Inferior parietal cortex (tissue), 1 donor: ENCODE measurements around the gene PLXNC1.

Experiments
- DNase-seq: peaks from one replicate; pipeline ENCODE4 v3.0.0-alpha.2; 2016; ENCODE audit errors: extremely low spot score

The PLXNC1 gene

DNA sequence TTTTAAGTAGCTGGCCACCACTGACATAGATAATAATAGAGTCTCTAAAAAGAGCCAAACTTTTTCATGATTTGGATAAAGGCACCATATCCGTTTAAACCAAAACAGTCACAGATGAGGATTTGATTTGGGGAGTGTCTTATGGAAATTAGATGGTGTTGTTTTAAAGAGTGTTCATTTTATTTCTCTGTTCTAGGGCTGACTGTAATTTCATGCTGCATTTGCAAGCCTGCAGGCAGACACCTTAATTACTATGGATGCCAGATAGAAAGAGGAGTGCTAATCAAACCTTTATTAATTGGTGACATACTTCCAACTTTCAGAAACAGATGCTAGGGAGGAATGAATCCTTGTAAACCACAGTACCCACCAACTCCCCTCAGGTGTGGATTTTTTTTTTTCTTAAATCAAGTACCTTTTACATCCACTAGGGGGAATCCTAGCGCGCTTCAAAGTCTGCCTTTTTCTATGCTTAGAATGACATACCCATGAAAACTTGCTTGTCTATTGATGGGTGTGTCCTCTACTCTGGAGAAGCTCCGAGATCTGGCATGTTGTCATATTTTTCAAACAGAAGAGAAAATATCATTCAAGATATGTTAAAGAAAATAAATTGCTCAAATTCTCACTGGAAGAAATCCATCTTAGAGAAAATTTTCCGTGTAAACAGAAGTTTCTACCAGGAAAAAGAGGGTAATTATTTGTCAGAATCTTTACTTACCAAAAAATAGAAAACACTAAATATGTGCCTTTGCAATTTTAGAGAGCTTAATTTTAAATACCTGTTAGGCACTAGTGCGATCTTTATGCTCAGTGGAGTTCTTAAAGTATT, 14.2 kb upstream of the PLXNC1 start:
- DNase-seq, result peak; percentile 58

DNA sequence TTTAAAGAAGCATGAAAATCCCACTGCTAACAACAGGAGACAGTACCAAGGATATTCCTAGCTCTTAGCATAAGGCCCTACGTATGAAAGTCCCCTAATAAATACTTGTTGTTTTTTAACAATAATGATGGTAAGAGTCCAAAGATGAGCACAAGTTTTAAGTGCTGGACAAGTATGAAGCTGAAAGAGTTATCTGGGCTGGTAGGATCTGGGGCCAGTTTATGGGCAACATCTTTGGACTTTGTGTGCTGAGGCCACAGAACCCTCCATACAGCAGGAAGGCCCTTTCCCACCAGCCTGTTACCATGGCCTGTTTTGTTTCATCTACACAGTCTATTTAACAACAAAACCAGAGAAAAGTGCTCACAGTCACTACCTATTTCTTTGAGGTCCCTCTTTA, 12.5 kb upstream of the PLXNC1 start:
- no peak for DNase-seq

DNA sequence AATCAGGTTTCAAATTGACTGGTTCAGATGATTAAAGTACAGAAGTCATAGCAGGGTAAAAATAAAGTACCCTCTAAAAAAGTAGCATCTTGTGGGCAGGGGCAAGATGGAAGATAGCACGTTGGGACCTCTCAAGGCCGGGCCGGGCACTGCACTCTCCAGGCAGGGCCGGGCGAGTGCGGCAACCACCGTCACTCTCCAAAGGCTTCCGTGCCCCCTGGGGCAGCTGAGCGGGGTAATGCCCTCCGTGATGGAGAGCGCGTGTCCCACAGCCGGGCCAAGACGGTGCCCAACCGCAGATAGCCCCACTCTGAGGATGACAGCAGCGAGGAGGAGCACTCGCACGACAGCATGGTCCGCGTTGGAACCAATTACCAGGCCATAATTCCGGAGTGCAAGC, 8.6 kb upstream of the PLXNC1 start:
- no peak for DNase-seq

DNA sequence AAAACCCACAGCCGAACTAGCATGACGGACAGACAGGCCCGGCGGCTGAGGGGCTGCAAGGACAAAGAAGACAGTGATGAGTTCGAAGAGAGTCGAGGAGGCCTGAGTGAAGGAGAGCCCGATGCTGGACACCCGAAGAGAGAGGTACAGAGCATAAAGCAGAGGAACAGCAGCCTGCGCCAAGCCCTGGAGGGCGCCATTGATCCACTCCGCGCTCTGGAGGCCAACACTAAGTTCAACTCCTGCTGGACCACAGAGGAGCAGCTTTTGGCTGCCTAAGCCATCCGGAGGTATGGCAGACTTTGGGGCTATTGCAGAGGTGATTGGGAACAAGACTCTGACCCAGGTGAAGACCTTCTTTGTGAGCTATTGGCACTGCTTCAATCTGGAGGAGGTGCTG, 7.8 kb upstream of the PLXNC1 start:
- no peak for DNase-seq

DNA sequence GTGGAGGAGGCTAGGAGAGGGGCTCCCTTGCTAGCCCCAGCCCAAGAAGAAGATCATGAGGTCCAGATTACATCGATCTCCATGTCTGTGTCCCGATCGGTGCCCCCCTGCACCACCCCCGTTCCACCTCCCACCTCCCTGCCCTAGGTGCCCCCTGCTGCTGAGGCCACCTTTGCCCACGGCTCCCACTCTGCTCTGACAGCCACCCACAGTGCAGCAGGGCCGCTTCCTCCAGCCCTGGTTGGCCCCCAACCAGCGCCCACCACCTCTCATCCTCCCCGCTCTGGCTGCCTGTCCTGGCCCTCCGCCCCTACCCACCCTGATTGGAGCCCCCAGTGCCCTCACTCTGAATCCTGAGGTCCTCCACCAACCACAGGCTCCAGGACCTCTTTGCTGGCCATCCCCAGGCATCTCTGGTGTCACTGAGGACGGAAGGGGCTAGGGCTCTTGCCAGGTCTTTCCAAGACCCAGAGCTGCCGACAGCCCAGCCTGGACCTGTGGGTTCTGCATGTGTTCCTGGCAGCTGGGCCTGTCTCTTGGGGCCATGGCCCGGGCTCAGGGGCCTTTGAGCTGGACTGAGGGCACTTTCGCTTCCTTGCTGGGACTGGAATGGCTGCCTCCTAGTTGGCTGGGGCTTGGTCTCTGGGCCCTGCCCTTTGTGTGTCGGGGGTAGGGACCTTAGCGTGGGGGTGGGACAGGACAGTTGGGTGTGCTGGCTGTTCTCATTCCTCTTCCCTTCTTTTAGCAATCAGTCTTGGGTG, 7.2 kb upstream of the PLXNC1 start:
- DNase-seq, result no peak

DNA sequence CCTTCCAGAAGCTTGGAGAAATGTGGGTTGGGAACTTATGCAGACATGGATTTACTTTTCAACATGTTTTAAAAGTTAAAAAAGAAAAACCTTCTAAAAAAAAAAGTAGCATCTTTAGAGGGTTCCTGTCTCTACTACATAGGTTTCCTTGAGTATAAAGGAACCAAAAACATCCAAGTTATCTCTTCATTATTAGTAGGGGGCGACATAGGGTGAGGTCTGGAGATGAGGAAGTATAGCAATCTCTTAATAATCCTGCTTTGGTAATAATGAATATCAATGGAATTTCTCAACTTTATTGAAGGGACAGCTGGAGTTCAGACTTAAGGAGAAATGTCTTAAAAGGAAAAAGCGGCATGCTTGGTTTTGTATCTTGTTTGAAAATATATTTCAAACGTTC, 6.5 kb upstream of the PLXNC1 start:
- no peak for DNase-seq

DNA sequence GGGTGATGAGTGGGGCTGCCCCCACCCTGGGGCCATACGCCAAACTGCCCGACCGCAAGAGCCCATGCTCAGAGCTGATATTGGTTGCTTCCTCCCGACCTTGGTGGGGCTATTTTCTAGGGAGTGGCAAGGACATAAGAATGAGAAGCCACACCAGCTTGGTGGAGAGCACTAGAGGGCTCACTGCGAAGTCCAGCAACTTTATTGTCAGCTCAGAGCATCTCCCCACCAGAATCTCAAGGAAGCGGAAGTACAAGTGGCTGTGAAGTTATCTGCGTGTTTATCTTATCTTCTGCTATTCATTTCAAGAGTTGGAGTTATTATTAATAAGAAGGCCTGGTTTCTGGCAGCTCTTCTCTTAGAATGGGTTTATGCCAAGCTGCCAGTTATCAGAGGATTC, 4.9 kb upstream of the PLXNC1 start:
- DNase-seq, result no peak

DNA sequence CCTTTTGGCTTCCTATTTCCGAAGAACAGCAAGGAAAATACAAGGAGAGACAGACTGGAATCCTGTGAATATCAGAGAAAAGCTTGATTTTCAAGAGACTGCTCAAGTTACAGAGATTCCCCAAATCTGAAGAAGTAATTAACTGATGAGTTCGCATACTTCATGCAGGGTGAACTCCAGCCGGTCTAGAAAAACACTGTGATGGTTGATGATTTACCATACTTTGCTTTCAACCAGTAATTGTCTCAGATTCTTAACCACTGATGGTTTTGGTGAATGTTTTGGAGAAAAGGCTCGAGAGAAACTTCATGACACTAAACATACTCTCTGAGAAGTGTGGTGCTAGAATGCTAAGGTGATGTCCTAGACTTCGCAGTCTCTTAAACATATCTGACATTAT, 4.4 kb upstream of the PLXNC1 start:
- DNase-seq, result no peak

DNA sequence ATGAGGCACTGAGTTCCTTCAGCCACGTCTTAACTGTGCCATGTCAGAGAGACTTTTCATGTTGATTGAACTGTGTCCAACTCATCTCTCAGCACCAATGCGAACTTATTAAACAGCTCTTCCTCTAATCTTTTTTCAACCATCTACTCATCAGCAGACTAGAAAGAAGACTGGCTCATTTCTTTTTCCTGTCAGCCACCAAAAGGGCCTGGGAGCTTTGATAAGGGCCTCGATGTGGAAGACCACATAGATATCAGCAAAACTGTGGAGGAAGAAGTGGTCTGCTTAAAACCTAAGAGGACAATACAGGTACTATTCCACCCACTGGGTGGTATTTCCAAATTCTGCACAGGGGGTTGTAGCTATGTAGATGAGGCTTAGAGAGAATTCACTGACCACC, 3.6 kb upstream of the PLXNC1 start:
- DNase-seq, result no peak

DNA sequence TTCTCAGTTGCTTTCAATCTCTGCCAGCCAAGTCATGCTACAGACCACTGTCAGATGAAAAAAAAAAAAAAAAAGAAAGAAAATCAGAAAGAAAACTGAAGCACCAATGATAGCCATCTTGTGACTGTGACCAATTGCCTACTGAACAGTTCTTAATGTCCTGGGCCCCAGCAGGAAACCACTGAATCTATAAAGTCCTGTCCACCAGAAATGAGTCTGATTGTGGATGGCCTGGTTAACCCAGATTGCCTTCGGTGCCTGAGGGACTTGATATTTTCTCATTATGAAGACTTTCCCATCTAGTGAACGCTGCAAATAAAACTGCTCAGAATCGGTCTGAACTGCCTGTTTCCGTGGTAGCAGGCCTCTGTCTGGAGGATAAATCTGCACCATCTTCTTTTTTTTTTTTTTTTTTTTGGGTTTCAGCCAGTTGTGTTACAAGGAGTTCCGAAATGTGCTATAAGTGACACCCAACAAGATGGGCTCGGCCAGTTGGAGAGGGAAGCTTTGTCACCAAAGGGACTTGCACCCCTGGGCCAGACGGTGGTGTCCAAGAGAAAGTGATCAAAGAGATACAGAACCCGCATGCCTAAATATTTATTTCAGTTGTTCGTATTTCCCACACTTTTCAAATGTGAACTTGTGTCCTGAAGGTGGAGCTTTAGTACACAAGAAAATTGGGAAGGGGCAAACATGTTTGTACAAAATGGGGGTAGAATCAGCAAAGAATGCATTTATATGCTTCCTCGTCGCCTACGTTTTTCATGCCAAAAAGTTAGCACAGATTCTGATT, 3.0 kb upstream of the PLXNC1 start:
- DNase-seq, result peak; percentile 65

DNA sequence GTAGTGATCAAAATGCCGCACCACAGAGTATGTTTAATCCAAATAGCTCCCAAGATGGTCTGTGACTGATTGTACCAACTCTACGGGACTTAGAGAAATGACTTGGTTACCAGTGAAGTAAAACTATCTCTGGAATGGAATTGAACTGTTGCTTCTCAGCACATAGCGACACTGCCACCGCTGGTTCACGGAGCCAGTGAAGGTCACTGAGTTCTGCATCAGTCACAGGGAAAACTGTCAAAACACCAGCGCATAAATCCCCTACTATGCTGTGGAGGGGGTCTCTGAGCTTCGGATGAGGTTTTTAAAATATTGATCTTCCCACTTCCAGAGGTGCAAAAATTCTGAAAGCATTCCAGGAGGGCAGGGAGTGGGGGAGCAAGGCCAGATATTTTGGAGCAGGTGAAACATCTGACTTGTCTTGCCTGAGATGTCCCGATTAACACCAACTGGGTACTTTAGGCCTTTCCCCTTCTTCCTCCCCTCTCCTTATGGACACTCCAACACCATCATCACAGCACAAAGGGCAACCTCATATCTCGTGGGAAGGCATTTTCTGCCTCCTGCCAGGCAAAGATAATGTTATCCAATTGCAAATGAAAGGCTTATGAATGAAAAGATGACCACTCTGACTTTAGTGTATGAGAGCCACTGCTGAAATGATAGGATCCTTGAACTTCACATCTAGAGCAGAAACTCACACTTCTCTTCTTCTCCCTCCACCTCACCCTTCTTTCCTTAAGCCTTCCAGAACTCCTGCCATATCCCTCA, 2.0 kb upstream of the PLXNC1 start:
- DNase-seq, result no peak

DNA sequence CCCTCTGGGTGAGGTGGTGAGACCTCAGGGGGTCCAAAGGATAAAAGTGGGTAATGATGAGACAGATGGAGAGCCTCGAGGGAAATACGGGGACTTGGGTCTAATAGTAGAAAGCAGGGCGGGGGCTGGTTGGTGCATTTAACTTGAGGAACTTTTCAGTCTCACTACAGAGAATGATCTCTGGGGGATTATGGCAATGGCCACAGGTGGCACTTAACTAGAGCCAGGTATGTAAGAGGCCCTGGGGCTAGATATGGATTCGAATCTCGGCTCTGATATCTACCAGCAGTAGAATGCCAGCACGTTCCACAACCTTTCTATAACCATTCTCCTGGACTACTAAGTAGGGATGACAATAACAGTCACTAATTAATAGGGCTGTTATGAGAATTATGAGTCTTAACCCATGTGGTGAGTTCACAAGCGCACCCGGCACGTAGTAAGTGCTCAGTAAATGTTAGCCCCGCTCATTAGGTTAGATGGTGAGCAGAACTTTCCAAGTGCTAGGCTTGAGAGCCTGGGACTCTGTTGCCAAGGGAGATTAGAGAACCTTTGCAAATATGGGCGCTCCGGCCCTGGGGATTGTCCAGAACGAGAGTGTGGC, 888 bp upstream of the PLXNC1 start:
- DNase-seq, result no peak

DNA sequence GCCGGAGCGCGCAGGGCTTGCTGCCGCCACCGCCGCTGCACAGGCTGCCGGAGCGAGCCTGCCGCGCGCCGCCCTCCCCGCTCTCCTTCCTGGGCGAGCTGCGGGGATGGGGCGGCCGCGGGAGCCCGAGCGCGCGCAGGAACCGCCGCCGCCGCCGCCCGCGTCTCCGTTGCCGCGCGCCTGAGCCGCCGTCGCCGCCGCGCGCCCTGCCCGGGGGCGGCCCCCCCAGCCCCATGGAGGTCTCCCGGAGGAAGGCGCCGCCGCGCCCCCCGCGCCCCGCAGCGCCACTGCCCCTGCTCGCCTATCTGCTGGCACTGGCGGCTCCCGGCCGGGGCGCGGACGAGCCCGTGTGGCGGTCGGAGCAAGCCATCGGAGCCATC, 352 bp downstream of the PLXNC1 start:
- DNase-seq, result peak; percentile 28

DNA sequence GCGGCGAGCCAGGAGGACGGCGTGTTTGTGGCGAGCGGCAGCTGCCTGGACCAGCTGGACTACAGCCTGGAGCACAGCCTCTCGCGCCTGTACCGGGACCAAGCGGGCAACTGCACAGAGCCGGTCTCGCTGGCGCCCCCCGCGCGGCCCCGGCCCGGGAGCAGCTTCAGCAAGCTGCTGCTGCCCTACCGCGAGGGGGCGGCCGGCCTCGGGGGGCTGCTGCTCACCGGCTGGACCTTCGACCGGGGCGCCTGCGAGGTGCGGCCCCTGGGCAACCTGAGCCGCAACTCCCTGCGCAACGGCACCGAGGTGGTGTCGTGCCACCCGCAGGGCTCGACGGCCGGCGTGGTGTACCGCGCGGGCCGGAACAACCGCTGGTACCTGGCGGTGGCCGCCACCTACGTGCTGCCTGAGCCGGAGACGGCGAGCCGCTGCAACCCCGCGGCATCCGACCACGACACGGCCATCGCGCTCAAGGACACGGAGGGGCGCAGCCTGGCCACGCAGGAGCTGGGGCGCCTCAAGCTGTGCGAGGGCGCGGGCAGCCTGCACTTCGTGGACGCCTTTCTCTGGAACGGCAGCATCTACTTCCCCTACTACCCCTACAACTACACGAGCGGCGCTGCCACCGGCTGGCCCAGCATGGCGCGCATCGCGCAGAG, 873 bp downstream of the PLXNC1 start:
- DNase-seq, result no peak

DNA sequence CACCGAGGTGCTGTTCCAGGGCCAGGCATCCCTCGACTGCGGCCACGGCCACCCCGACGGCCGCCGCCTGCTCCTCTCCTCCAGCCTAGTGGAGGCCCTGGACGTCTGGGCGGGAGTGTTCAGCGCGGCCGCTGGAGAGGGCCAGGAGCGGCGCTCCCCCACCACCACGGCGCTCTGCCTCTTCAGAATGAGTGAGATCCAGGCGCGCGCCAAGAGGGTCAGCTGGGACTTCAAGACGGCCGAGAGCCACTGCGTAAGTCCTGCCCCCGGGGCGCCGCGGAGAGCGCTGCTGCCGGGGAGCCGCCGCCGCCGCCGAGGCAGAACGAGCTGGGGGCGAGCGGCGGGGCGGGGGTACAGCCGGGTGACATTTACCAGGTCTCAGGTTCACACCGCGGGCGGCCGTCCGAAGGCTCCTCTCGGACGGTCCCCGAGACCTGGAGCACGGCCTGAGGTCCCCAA, 1.4 kb downstream of the PLXNC1 start:
- no peak for DNase-seq

DNA sequence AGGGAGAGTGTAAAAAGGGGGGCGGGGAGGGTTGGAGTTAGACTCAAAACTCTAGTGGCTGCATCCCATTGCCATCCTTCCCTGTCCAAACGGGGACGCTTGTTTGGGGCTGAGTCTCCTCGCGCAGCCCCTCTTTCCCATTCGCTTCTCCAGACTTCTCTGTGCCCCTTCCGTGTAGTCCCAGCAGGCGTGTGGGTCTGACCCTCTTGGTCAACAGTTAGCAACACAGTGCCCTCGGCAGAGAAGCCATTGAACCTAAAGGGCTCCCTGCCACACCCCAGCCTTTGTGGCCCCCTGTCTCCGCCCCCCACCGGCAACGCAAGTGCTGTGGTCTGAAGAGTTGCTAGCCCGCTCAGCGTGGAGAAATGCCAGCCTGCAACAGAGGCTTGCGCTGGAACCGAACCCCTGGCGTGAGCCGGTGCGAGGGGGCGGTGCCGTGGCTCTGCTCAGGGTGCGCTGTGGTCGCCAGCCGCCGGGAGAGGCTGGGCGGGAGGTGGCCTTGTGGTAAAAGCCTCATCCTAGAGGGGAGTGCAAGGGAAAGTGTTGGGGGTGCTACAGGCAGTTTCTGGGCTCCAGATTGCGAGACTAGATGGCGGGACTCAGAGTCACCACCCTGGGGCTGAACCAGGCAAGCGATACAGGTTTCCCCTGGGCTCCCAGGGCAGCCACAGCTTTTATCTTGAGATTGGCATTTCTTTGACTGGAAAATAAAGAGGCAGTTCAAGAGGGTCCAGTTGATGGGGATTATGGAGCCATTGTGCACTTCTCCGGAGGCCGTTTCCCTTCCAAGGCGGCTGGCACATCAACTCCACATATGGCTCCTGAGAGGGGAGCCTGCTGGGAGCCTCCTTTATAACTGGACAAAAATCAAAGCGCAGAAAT, 2.1 kb downstream of the PLXNC1 start:
- DNase-seq, result no peak

DNA sequence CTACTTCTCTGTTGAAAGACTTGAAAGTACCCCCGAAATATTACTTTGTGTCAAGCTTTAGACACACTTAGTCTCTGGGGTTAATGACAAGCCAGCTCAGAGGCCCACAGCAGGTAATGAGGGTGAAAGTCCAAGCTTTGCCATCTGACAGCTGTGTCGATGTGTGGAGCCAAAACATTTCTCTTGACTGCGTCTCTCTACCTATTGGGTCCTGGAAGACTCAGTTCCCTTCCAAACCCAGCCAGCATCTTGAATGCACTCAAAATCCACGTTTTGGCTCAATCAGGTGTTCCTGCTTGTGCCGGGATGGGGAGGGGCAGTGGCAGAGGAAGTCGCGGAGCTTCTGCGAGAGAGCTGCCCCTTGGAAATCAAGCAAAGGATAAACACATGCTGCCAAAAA, 3.2 kb downstream of the PLXNC1 start:
- DNase-seq, result no peak

DNA sequence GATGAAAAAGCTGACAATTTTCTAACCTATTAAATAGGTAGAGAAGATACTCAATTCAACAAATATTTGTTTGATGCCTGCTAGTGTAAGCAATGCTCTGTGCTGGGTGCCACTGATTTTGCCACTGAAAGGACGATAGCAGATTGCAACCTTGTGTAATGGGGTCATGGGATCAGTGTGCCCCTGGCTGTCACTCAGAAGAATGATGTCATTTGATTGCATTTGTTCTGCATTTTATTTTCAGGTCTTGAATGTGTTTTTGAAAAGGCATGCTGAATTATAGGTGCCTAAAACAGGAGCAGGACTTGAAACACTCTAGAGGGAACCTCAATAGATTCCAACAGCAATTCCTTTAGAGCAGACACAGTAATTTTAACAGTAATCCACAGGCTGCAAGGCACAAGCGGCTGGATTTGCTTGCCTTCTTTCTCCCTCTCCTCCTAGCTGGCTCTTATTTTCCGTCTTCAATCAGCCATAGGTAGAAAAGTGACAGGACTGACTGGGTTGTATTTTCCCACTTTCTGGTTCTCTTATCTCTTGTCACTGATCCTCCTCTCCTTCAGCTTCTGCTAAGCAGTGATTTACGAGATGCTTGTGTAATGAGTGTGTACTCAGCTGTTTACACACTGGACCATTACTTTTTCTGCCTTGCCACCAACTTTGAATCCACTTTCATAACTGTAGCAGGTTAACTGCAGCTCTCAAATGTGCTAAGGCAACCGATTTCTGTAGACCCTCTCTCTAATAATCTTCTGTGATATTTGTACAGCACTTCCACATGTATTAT, 4.1 kb downstream of the PLXNC1 start:
- DNase-seq, result peak; percentile 32

DNA sequence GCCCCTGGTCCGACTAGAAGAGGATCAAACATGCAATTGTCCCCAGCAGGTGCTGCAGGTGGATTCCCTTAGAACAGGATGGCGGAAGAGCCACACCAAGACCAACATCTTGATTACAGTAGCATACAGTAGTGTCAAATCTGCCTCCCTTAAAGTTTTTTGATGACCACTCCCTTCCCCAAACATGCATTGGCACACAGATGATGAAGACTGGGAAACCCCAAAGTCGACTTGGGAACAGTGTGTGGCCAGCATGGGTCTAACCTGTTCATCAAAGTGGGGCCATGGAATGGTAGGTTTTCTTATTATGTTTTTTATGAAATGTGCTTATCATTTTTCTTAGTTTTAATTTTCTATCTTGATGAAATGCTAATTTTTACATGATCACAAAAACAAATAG, 8.8 kb downstream of the PLXNC1 start:
- no peak for DNase-seq
